HEK293 (cell line): ENCODE measurements around the gene YIPF3.

Experiments used
- GLI4 ChIP-seq: fragments of 450-650 bp; formaldehyde crosslinking; IDR thresholded peaks from 2 replicates; pipeline ENCODE4 v1.5.1; 2016; ENCODE audit warnings: missing biosample characterization, missing genetic modification characterization
- GLIS1 ChIP-seq: fragments of 450-650 bp; formaldehyde crosslinking; IDR thresholded peaks from 2 replicates; pipeline ENCODE4 v1.5.1; 2016; ENCODE audit warnings: missing biosample characterization, missing genetic modification characterization
- HOXD13 ChIP-seq: sonication (generic); formaldehyde crosslinking; IDR thresholded peaks from 2 replicates; pipeline ENCODE4 v1.8.0; 2022; ENCODE audit warnings: missing genetic modification reagents, borderline replicate concordance
- IKZF3 ChIP-seq: fragments of 450-650 bp; IDR thresholded peaks from 2 replicates; pipeline ENCODE4 v1.5.0; 2018; ENCODE audit warnings: missing biosample characterization, mild to moderate bottlenecking, missing genetic modification characterization, moderate library complexity
- KLF8 ChIP-seq: fragments of 450-650 bp; formaldehyde crosslinking; IDR thresholded peaks from 2 replicates; pipeline ENCODE4 v1.5.1; 2016; ENCODE audit warnings: missing biosample characterization, missing genetic modification characterization
- MZF1 ChIP-seq: fragments of 450-650 bp; formaldehyde crosslinking; IDR thresholded peaks from 2 replicates; pipeline ENCODE4 v1.5.1; 2017; ENCODE audit warnings: missing biosample characterization, missing genetic modification characterization, borderline replicate concordance
- SCRT1 ChIP-seq: fragments of 450-650 bp; formaldehyde crosslinking; IDR thresholded peaks from 2 replicates; pipeline ENCODE4 v1.5.1; 2016; ENCODE audit warnings: missing biosample characterization, missing genetic modification characterization, borderline replicate concordance
- SP7 ChIP-seq: fragments of 450-650 bp; formaldehyde crosslinking; IDR thresholded peaks from 2 replicates; pipeline ENCODE4 v1.5.1; 2016; ENCODE audit warnings: missing biosample characterization, missing genetic modification characterization
- ZFP3 ChIP-seq: fragments of 450-650 bp; formaldehyde crosslinking; IDR thresholded peaks from 2 replicates; pipeline ENCODE4 v1.5.1; 2016; ENCODE audit warnings: low read depth, missing biosample characterization, missing genetic modification characterization
- ZFP41 ChIP-seq: fragments of 450-650 bp; formaldehyde crosslinking; IDR thresholded peaks from 2 replicates; pipeline ENCODE4 v1.5.1; 2016; ENCODE audit warnings: missing biosample characterization, missing genetic modification characterization, borderline replicate concordance
- ZFP69B ChIP-seq: fragments of 450-650 bp; formaldehyde crosslinking; IDR thresholded peaks from 2 replicates; pipeline ENCODE4 v1.5.1; 2016; ENCODE audit warnings: missing biosample characterization, missing genetic modification characterization
- ZNF157 ChIP-seq: fragments of 450-650 bp; formaldehyde crosslinking; IDR thresholded peaks from 2 replicates; pipeline ENCODE4 v1.5.1; 2016; ENCODE audit warnings: missing biosample characterization, missing genetic modification characterization
- ZNF335 ChIP-seq: fragments of 450-650 bp; formaldehyde crosslinking; conservative IDR thresholded peaks from 2 replicates; pipeline ENCODE4 v1.5.1; 2016; ENCODE audit warnings: missing biosample characterization, missing genetic modification characterization
- ZNF366 ChIP-seq: fragments of 450-650 bp; formaldehyde crosslinking; conservative IDR thresholded peaks from 2 replicates; pipeline ENCODE4 v1.5.1; 2016; ENCODE audit warnings: missing biosample characterization, missing genetic modification characterization
- ZNF394 ChIP-seq: fragments of 450-650 bp; formaldehyde crosslinking; IDR thresholded peaks from 2 replicates; pipeline ENCODE4 v1.5.1; 2016; ENCODE audit warnings: missing biosample characterization, missing genetic modification characterization, mild to moderate bottlenecking, moderate library complexity, borderline replicate concordance
- ZNF514 ChIP-seq: fragments of 450-650 bp; formaldehyde crosslinking; IDR thresholded peaks from 2 replicates; pipeline ENCODE4 v1.5.1; 2016; ENCODE audit warnings: missing biosample characterization, missing genetic modification characterization
- ZNF596 ChIP-seq: fragments of 450-650 bp; IDR thresholded peaks from 2 replicates; pipeline ENCODE4 v1.5.0; 2018; ENCODE audit warnings: missing biosample characterization, mild to moderate bottlenecking, missing genetic modification characterization, moderate library complexity
- ZNF677 ChIP-seq: fragments of 450-650 bp; IDR thresholded peaks from 2 replicates; pipeline ENCODE4 v1.5.0; 2018; ENCODE audit warnings: missing biosample characterization, mild to moderate bottlenecking, missing genetic modification characterization, moderate library complexity
- ZSCAN16 ChIP-seq: fragments of 450-650 bp; formaldehyde crosslinking; IDR thresholded peaks from 2 replicates; pipeline ENCODE4 v1.5.1; 2016; ENCODE audit warnings: missing biosample characterization, missing genetic modification characterization
- ZXDB ChIP-seq: fragments of 450-650 bp; formaldehyde crosslinking; IDR thresholded peaks from 2 replicates; pipeline ENCODE4 v1.5.1; 2016; ENCODE audit warnings: missing biosample characterization, missing genetic modification characterization
- TF ChIP-seq, protein P1 (sequence below): fragments of 450-650 bp; formaldehyde crosslinking; conservative IDR thresholded peaks from 2 replicates; pipeline ENCODE4 v1.5.1; 2016; ENCODE audit warnings: low read depth, missing biosample characterization, missing genetic modification characterization
- TF ChIP-seq, protein P2 (sequence below): sonication (generic); formaldehyde crosslinking; IDR thresholded peaks from 2 replicates; pipeline ENCODE4 v1.8.1; 2022; ENCODE audit warnings: mild to moderate bottlenecking, moderate library complexity, missing genetic modification reagents
- TF ChIP-seq, protein P3 (sequence below): fragments of 450-650 bp; formaldehyde crosslinking; IDR thresholded peaks from 2 replicates; pipeline ENCODE4 v1.5.1; 2016; ENCODE audit warnings: missing biosample characterization, missing genetic modification characterization
- TF ChIP-seq, protein P4 (sequence below): fragments of 450-650 bp; formaldehyde crosslinking; IDR thresholded peaks from 2 replicates; pipeline ENCODE4 v1.5.1; 2017; ENCODE audit warnings: missing biosample characterization, missing genetic modification characterization
- TF ChIP-seq, protein P5 (sequence below): fragments of 450-650 bp; formaldehyde crosslinking; IDR thresholded peaks from 2 replicates; pipeline ENCODE4 v1.5.1; 2016; ENCODE audit warnings: missing biosample characterization, missing genetic modification characterization

YIPF3 gene

DNA sequence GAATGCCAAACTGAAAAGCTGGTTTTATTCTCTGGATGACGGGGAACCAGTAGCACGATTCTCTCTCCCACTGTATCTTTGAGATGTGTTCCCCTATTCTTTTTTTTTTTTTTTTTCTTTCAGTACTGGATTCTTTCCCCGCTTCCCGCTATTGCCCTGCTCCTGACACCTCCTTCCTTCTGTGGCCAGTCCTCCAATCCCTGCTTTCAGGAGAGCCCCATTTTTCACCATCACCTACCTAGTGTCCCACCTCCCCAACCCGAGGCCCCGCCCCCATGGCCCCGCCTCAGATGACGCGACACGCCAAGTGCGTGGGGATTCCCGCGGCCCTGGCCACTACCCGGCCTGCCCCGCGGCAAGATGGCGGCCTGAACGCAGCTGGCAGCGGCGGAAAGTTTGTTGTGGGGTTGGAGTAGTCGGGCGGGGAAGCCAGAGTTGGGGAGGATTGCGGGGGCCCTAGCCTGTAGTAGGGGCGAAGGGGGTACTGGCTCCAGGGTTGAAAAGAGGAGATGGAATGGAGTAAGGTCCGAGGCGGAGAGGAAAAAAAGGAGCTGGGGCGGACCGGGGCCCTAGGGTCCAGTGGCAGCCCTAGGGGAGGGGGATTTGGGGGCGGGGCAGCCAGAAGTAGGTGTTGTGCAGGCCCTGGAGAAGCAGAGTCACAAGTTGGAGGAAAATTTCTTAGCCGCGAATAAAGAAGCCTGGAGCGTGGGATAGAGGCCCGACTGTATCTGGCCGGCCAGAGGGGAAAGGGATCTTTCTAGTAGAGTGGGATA lies 39.3 kb downstream of the YIPF3 start, which contains the start of gene TJAP1 (continued):
- TF ChIP-seq, protein P1, sequence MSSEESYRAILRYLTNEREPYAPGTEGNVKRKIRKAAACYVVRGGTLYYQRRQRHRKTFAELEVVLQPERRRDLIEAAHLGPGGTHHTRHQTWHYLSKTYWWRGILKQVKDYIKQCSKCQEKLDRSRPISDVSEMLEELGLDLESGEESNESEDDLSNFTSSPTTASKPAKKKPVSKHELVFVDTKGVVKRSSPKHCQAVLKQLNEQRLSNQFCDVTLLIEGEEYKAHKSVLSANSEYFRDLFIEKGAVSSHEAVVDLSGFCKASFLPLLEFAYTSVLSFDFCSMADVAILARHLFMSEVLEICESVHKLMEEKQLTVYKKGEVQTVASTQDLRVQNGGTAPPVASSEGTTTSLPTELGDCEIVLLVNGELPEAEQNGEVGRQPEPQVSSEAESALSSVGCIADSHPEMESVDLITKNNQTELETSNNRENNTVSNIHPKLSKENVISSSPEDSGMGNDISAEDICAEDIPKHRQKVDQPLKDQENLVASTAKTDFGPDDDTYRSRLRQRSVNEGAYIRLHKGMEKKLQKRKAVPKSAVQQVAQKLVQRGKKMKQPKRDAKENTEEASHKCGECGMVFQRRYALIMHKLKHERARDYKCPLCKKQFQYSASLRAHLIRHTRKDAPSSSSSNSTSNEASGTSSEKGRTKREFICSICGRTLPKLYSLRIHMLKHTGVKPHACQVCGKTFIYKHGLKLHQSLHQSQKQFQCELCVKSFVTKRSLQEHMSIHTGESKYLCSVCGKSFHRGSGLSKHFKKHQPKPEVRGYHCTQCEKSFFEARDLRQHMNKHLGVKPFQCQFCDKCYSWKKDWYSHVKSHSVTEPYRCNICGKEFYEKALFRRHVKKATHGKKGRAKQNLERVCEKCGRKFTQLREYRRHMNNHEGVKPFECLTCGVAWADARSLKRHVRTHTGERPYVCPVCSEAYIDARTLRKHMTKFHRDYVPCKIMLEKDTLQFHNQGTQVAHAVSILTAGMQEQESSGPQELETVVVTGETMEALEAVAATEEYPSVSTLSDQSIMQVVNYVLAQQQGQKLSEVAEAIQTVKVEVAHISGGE: 0 out of 2 replicates have a peak, but pooled peaks have one; percentile 25
- TF ChIP-seq MZF1 (tag by site-specific recombination) (no peak), SP7 (tag by site-specific recombination) (peak; percentile 70; the same call in 1 of the 2 replicates), ZFP41 (no peak), ZFP3 (tag by site-specific recombination) (no peak), ZNF394 (tag by site-specific recombination) (peak; percentile 53), ZNF157 (tag by site-specific recombination) (no peak), HOXD13 (CRISPR knock-in tag) (no peak), ZNF335 (tag by site-specific recombination) (peak; percentile 85), ZXDB (tag by site-specific recombination) (peak; percentile 97), IKZF3 (peak; percentile 34; the same call in 1 of the 2 replicates), ZNF596 (tag by site-specific recombination) (no peak), ZSCAN16 (tag by site-specific recombination) (no peak), GLIS1 (0 out of 2 replicates have a peak, but pooled peaks have one; percentile 23), KLF8 (tag by site-specific recombination) (peak; percentile 72; the same call in 1 of the 2 replicates), ZNF514 (tag by site-specific recombination) (no peak), ZNF366 (tag by site-specific recombination) (peak; percentile 62), ZNF677 (tag by site-specific recombination) (no peak), GLI4 (tag by site-specific recombination) (no peak), SCRT1 (tag by site-specific recombination) (no peak), ZFP69B (0 out of 2 replicates have a peak, but pooled peaks have one; percentile 15)
- TF ChIP-seq, protein P2, sequence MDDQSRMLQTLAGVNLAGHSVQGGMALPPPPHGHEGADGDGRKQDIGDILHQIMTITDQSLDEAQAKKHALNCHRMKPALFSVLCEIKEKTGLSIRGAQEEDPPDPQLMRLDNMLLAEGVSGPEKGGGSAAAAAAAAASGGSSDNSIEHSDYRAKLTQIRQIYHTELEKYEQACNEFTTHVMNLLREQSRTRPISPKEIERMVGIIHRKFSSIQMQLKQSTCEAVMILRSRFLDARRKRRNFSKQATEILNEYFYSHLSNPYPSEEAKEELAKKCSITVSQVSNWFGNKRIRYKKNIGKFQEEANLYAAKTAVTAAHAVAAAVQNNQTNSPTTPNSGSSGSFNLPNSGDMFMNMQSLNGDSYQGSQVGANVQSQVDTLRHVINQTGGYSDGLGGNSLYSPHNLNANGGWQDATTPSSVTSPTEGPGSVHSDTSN (CRISPR knock-in tag): peak; percentile 88
- TF ChIP-seq, protein P3, sequence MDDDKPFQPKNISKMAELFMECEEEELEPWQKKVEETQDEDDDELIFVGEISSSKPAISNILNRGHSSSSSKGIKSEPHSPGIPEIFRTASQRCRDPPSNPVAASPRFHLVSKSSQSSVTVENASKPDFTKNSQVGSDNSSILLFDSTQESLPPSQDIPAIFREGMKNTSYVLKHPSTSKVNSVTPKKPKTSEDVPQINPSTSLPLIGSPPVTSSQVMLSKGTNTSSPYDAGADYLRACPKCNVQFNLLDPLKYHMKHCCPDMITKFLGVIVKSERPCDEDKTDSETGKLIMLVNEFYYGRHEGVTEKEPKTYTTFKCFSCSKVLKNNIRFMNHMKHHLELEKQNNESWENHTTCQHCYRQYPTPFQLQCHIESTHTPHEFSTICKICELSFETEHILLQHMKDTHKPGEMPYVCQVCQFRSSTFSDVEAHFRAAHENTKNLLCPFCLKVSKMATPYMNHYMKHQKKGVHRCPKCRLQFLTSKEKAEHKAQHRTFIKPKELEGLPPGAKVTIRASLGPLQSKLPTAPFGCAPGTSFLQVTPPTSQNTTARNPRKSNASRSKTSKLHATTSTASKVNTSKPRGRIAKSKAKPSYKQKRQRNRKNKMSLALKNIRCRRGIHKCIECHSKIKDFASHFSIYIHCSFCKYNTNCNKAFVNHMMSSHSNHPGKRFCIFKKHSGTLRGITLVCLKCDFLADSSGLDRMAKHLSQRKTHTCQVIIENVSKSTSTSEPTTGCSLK (tag by site-specific recombination): no peak
- TF ChIP-seq, protein P4, sequence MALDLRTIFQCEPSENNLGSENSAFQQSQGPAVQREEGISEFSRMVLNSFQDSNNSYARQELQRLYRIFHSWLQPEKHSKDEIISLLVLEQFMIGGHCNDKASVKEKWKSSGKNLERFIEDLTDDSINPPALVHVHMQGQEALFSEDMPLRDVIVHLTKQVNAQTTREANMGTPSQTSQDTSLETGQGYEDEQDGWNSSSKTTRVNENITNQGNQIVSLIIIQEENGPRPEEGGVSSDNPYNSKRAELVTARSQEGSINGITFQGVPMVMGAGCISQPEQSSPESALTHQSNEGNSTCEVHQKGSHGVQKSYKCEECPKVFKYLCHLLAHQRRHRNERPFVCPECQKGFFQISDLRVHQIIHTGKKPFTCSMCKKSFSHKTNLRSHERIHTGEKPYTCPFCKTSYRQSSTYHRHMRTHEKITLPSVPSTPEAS (tag by site-specific recombination): no peak
- TF ChIP-seq, protein P5, sequence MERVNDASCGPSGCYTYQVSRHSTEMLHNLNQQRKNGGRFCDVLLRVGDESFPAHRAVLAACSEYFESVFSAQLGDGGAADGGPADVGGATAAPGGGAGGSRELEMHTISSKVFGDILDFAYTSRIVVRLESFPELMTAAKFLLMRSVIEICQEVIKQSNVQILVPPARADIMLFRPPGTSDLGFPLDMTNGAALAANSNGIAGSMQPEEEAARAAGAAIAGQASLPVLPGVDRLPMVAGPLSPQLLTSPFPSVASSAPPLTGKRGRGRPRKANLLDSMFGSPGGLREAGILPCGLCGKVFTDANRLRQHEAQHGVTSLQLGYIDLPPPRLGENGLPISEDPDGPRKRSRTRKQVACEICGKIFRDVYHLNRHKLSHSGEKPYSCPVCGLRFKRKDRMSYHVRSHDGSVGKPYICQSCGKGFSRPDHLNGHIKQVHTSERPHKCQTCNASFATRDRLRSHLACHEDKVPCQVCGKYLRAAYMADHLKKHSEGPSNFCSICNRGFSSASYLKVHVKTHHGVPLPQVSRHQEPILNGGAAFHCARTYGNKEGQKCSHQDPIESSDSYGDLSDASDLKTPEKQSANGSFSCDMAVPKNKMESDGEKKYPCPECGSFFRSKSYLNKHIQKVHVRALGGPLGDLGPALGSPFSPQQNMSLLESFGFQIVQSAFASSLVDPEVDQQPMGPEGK (tag by site-specific recombination): peak; percentile 84
